Activated T-cell treated with anti-CD3 and anti-CD28 coated beads for 1 hour (primary cell): ENCODE results near the gene ESM1.
A peak's percentile ranks its signal among the peaks of the same experiment; 100 is the strongest.

ENCODE experiments used
- DNase-seq: peaks from one replicate; pipeline ENCODE4 v3.0.0-alpha.2; 2020; ENCODE audit warnings: low read depth

ESM1 gene

GRCh38 chr5:54981928-54982327 is 3.5 kb downstream of the ESM1 start:
- no peak for DNase-seq

DNA sequence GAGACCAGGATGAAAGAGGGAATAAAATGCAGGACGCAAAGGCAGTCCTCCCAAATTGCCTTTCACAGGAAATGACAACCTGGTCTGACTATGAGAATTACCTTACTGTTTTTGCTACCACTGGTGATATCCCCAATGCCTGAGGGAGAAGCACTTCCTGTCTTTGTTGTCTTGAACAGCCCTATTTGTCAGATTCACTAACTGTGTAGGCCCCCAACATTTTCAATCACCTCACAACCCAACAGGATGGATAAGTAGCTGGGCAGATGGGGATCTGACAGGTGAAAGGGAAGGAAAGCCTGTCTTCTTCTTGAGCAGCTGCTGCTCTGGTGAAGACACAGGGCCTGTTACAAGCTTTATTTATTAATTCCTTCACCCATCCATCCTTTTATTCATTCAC is 9.7 kb downstream of the ESM1 start:
- DNase-seq, result no peak

DNA sequence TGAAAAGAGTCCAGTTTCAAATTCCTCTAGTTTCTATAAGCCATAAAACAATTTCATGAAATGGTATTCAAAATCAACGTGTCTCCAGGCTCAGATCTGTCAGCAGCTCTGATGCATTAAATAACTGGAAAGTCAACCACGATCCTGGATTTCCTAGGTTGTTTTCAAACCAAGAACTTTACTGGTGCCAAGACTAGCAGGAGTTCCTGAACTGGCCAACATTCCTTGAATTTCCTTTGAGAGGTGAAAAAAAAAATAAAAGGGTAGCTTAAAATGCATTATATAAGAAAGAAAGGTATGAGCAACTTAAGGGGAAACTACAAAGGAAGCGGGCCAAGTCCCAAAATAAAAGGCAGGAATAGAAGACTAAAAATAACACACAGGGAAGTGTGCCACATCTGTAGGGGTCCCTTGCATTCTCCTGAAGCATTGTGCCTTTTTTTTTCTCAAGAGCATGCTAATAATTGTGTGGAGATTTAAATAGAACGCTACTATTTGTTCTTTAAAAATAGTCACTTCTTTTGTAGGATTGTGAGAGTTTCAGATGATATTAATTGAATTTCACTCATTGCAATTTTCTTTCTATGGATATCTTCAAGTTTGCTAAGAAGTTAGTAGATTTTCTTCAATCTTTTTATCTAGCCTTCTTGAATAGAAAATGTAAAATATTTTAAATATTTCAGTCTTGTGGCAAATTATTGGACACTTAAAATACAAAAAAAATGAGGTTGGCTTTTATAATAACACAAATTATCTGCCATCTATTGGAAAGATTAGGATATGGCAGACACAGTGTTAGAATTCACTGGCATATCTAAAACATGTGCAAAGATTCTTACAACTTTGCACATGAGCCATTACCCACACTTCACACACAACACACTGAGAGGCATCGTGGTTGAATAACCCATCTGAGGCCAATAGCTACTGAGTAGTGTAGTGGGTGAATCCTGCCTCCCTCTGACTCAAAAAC is 15.3 kb downstream of the ESM1 start:
- DNase-seq, result no peak

DNA sequence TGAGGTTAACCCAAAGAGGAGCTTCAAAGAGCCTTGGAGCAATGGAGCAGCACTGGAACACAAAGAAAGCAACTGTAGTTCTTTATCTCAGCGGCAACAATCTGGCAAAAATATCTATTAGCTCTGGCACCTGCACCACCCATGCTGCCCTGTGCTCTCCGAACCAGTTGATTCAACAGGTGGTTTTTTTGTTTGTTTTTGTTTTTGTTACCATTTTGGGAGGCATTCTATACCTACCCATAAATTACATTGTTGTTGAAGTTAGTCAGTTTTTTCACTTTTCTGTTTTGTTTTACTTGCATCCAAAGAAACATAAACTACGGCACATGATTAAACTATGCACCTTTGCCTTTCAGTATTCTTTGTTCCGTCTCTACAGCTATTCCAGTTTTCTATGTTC is 16.2 kb downstream of the ESM1 start:
- no peak for DNase-seq

- DNase-seq, result no peak
These were observed 19.6 kb downstream of the ESM1 start for GRCh38 chr5:54965806-54966205.

DNA sequence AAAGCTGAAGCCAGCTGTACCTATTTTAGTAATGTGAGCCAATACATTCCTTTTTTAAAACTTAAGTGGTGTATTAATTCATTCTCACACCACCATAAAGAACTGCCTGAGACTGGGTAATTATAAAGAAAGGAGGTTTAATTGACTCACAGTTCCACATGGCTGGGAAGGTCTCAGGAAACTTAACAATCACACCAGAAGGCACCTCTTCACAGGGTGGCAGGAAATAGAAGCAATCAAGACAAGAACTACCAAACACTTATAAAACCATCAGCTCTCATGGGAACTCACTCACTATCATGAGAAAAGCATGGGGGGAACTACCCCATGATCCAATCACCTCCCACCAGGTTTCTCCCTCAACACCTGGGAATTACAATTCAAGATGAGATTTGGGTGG is 21.0 kb downstream of the ESM1 start:
- no peak for DNase-seq

DNA sequence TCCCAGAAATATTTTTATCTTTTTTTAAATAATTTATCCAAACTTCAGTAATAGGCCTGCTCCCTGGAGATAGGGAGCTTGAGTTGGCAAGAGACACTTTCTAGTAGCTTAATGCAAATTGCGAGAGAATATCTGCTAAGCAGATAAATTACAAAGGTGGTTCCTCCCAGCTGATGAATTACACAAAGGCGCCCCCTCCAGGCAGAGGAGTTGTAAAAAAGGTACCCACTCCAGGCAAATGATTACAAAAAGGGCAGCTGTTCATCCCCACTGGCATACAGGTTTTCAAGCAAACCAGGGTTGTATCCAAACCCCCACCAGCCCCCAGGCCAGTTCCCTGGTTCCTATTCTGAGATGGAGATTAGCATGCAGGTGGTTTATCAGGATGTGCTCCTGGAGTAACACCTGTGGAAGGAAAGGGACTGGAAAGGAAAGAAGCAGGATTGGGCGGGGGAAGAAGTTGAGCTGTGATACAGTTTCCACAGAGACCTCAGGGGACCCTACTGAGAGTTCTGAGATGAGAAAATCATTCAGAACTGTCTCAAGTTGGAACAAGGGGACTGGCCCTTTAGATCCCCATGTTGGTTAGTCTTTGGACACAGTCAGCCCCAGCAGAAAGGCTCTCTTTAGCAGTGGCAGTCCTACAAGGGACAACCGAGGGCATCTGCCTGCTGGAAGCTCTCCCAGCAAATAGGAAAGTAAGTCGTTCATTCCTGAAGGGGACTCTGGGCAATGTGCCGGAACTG is 25.5 kb downstream of the ESM1 start:
- DNase-seq, result peak; percentile 4

- DNase-seq, result no peak
These were observed 28.5 kb downstream of the ESM1 start for GRCh38 chr5:54956922-54957321.

DNA sequence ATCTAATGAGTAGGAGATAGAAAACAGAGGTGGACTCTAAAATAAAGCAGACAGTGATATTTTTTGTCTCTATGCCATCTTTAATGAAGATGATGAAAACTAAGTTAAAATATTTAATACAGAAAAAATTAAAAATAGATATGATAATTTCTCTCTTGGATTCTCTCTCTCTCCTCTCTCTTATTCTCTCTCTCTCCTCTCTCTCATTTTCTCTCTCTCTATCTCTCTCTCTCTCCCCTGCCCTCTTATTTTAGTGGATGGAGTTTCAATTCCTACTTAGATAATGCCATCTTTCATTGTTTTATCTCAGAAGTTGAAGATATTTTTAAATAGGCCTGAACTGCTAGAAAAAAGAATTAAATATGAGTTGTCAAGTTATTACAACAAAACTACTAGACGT is 38.2 kb downstream of the ESM1 start:
- DNase-seq, result no peak

DNA sequence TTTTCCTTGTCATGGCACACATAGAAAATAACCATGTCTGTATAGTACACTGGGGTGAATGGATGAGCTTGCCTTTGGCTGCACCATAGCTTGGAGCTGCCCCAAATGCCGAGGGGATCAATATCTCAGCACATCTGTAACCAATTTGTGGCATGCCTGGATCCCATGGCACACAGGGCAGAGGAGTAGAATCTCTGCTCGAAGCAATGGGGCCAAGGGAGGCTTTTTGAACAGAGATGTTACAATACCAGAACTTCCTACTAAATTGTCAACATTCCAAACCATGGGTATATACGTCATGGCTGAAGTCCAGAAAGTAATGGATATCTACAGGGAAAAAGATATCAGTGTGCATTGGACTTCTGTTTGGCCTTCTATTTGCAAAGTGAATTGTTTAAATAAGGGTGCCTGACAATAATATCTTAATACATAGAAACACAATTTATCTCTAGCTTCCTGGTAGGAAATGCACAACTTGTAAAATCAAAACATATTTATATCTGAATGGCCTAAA is 39.0 kb downstream of the ESM1 start:
- DNase-seq, result no peak

DNA sequence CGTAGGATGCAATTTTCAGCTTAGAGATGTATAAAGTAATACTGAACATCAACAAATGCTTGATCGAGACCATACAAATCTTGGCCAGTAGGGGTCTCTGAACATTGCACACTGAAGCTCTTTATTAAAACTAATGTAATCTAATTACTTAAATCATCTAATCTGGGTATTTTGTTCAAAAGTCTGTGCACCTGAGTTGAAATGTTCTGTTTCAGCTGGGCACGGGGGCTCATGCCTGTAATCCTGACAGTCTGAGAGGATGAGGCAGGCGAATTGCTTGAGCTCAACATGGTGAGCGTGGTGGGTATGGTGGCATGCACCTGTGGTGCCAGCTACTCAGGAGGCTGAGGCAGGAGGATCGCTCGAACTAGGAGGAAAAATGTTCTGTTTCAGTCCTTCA is 41.0 kb downstream of the ESM1 start:
- DNase-seq, result peak; percentile 19

GRCh38 chr5:54942064-54942778 is 43.2 kb downstream of the ESM1 start:
- no peak for DNase-seq

DNA sequence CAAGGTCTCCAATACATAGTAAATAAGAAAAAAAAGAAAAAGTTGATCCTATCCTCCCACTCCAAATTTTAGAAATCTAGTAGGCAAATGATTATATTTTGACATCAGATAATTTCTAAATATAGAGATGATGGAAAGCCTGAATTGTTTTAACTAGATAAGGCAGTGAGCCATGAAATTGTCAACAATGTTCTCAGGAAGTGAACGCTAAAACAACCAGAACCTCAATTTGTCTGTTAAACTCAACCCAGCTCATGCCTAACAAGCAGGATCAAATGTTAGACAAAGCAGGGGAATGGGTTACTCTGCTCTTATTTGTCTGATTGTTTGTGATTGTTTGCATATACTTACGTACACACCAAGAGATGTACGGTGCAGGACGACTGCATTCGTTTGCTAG is 49.2 kb downstream of the ESM1 start:
- DNase-seq, result no peak

DNA sequence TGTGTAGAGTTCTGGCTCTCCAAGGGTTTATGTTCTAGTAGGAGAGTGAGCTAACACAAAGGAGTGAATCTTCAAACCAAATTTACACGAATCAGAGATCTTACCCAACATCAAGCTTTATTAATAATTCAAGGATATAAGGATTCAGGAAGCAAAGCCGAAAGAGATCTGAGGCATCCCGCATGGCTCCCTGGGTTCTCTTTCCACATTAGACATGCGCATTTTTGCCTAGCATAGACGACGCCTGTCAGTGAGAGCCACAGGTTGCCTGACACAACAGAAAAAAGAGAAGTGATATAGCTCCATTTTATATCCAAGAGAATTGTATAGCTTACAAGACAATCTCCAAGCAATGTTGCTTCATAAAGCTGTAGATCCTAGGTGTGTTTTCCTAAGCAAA is 52.6 kb downstream of the ESM1 start:
- no peak for DNase-seq

DNA sequence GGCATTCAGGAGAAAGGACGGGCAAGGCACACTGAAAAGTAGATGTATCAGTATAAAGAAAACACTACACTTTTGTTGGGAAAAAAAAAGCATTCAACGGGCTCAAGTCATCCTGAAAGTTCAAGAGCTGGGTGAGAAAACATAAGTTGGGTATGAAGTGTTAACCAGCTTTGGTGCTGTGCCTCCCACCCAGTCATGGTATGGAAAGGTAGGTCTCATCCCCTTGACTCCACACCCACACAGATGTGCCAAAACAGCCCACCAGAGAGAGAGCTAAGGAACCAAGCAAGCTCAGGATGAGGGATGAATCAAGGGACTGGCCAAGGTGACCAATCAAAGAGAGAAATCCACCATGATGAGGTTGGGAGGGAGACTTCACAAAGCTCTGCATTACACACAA is 54.7 kb downstream of the ESM1 start:
- no peak for DNase-seq
